ENCODE data around the gene CAPN7. TPM values are rescaled to one million over a fixed set of nuclear protein-coding genes. Genes with fewer than 3 reads are reported as not detected.

The CAPN7 gene
- total RNA-seq, 1 donor from 2014 or later, result 30.9 TPM

DNA sequence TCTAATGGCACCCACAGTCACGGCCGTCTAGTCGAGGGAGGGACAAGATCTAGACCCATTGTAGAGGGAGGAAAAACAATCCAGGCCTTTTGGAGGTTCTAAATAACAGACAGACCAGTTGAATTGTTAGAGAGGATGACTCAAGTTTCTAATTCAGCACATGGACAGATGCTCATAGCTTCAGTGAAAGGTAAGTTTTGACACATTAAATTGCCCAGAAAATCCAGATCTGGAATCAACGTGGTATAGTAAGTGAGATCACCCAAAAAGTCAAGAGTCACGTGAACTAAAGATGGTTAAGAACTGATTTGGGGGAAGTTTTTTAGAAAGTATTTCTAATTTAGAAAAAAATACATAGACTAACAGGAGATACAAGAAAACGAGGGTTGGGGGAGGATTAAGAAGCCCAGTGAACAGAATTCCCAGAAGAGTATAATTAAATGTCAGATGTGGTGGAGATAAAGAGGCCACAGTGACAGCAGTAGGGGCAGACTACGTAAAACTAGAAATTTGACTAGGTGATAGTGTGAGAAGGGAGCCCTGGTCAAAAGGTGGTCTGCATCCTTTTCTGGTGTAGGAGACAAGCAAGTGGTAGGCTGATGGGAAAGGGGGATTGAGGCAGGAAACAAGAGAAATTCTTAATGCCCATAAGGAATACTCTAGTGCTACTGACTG lies 47.1 kb downstream of the CAPN7 start:
- H3K4me3 Mint-ChIP-seq, result no peak overlapping the region
- no peak overlapping the region for H3K27ac Mint-ChIP-seq (ENCODE audit: unreplicated experiment)

DNA sequence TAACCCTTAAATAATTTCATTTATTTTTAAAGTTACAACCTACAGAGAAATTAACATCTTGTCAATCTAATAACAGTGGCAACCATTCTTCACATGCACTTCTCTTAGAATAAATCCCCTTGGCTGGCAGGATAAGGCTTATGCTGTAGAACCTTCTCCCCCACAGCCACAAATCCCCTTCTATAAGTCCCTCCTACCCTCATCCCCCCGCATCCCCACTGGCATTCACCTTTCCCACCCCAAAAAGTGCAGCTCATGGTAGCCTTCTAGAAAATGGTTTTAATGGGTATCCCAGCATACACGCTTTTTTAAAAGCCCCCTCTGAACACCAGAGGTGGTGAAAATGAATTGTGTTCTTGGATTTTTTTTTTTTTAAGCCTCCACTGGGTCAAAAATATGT lies 49.2 kb downstream of the CAPN7 start:
- Mint-ChIP-seq H3K4me3 (no peak overlapping the region), H3K4me1 (no peaks in the 10 kb centered on the region), H3K36me3 (ENCODE audit: low read depth) (peaks cover 30% of the 10 kb centered on the region), H3K9me3 (no peaks in the 10 kb centered on the region), H3K27me3 (ENCODE audit: low read depth) (no peaks in the 10 kb centered on the region), H3K27ac (ENCODE audit: unreplicated experiment) (no peak overlapping the region)
- DNase-seq (ENCODE audit: low read depth, low spot score), result no peak
- TF ChIP-seq, protein P1, sequence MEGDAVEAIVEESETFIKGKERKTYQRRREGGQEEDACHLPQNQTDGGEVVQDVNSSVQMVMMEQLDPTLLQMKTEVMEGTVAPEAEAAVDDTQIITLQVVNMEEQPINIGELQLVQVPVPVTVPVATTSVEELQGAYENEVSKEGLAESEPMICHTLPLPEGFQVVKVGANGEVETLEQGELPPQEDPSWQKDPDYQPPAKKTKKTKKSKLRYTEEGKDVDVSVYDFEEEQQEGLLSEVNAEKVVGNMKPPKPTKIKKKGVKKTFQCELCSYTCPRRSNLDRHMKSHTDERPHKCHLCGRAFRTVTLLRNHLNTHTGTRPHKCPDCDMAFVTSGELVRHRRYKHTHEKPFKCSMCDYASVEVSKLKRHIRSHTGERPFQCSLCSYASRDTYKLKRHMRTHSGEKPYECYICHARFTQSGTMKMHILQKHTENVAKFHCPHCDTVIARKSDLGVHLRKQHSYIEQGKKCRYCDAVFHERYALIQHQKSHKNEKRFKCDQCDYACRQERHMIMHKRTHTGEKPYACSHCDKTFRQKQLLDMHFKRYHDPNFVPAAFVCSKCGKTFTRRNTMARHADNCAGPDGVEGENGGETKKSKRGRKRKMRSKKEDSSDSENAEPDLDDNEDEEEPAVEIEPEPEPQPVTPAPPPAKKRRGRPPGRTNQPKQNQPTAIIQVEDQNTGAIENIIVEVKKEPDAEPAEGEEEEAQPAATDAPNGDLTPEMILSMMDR (conservative IDR thresholded peaks at IDR 0.05), result no peak

More for the DNA sequence above, 47.1 kb downstream of the CAPN7 start:
- DNase-seq (ENCODE audit: low read depth, low spot score), result no peak
- TF ChIP-seq, protein P1 (conservative IDR thresholded peaks at IDR 0.05), result no peak
- H3K36me3 Mint-ChIP-seq (ENCODE audit: low read depth), result peaks cover 19% of the 10 kb centered on the region
- H3K4me1 Mint-ChIP-seq, result no peaks in the 10 kb centered on the region
- H3K27me3 Mint-ChIP-seq (ENCODE audit: low read depth), result no peaks in the 10 kb centered on the region
- no peaks in the 10 kb centered on the region for H3K9me3 Mint-ChIP-seq

DNA sequence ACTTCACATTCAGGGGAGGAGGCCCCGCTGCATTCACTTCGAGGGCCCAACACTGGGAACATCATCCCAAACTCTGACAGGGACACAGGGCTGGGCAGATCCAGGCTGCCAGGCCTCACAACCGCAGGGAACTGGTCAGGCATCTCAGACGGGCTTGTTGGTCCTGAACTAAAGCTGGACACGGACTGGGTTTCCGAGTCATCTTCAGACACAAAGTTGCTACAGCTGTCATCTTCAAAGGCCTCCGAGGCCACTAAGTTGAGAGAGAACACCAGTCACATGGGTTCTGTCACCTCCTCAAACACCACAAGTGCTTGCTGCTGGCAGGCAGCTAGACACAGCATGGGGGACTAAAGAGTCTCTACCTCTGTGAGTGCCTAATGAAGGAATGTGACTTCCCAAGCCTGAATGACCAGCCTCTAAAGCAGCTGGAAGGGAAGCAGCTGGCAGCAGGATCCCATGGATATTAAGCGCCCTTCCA lies 50.9 kb downstream of the CAPN7 start:
- DNase-seq (ENCODE audit: low read depth, low spot score), result no peak
- Mint-ChIP-seq H3K4me3 (no peak overlapping the region), H3K27ac (ENCODE audit: unreplicated experiment) (no peak overlapping the region), H3K27me3 (ENCODE audit: low read depth) (no peaks in the 10 kb centered on the region), H3K4me1 (no peaks in the 10 kb centered on the region), H3K36me3 (ENCODE audit: low read depth) (peaks cover 28% of the 10 kb centered on the region), H3K9me3 (no peaks in the 10 kb centered on the region)
- TF ChIP-seq, protein P1 (conservative IDR thresholded peaks at IDR 0.05), result no peak

DNA sequence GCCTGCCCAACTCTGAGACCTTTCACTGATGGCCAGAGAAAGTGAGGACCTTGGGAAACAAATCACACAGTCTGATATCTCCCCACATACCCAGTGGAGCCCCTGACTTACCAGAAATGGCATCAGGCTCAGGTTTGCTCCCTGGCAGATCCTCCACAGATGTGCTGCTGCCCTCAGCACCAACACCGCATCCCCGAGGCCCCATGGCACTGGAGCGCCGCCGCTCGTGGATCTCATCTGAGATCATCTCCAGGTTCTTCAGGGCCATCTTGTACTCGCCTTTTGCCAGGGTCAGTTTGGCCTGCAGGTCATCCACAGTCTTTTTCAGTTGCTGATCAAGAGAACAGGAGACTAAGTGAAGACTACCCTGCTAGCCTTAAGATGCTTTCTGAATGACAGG lies 52.7 kb downstream of the CAPN7 start:
- H3K9me3 Mint-ChIP-seq, result no peaks in the 10 kb centered on the region
- no peaks in the 10 kb centered on the region for H3K27me3 Mint-ChIP-seq (ENCODE audit: low read depth)
- H3K4me1 Mint-ChIP-seq, result no peaks in the 10 kb centered on the region
- peaks cover 28% of the 10 kb centered on the region for H3K36me3 Mint-ChIP-seq (ENCODE audit: low read depth)
- TF ChIP-seq, protein P1 (conservative IDR thresholded peaks at IDR 0.05), result no peak
- H3K4me3 Mint-ChIP-seq, result no peak overlapping the region
- no peak overlapping the region for H3K27ac Mint-ChIP-seq (ENCODE audit: unreplicated experiment)
- no peak for DNase-seq (ENCODE audit: low read depth, low spot score)

DNA sequence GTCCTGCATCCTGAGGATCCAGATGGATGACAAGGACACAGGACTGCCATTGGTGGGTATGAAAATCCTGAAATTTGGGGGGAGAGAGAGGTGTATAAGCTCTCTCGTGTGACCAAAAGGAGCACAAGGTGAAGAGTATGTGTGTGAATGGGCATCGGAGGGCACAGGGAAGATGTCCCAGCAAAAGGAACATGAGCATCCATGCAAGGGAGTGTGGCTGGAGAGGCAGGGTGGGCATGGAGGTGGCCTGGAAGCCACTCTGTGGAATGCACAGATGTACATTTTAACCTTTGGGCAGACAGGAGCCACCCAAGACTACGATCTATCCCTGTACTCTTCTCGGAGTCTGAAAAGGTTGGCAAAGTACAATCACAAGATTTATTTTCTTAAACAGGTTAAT lies 54.5 kb downstream of the CAPN7 start:
- Mint-ChIP-seq H3K4me3 (no peak overlapping the region), H3K36me3 (ENCODE audit: low read depth) (peaks cover 27% of the 10 kb centered on the region), H3K9me3 (no peaks in the 10 kb centered on the region), H3K27me3 (ENCODE audit: low read depth) (no peaks in the 10 kb centered on the region), H3K27ac (ENCODE audit: unreplicated experiment) (peak overlapping the region; percentile 23), H3K4me1 (no peaks in the 10 kb centered on the region)
- TF ChIP-seq, protein P1 (conservative IDR thresholded peaks at IDR 0.05), result no peak
- no peak for DNase-seq (ENCODE audit: low read depth, low spot score)

All from neural crest cell (in vitro differentiated cells).